ENCODE results near the gene GLRA3. TPM values are rescaled to one million over a fixed set of nuclear protein-coding genes. Genes with fewer than 3 reads are reported as not detected.

The GLRA3 gene
- total and polyA plus RNA-seq, 8 donors, result 0.04 to 0.49 (median 0.12) TPM

- intact Hi-C loops (cut with DNase I), result no loop called here
- ATAC-seq (no peak), FAIRE-seq (no peak), DNase-seq (no peak)
- 76 to 77% methylated on average over 1 of the region's 1 CpG for WGBS, 2 donors
- H3K27ac ChIP-seq, result no peak overlapping the region
- TF ChIP-seq CTCF (IDR thresholded peaks at IDR 0.05), result no peak
- H3K27me3 ChIP-seq, result no peaks in the 10 kb centered on the region
- no peak overlapping the region for H3K4me3 ChIP-seq
- H3K9me3 ChIP-seq, result no peaks in the 10 kb centered on the region
- no peaks in the 10 kb centered on the region for H3K4me1 ChIP-seq
- H3K36me3 ChIP-seq, result no peaks in the 10 kb centered on the region
Measured at GRCh38 chr4:174607792-174608191, 221.3 kb downstream of the GLRA3 start.

GRCh38 chr4:174604198-174604597 is 224.8 kb downstream of the GLRA3 start:
- 24 to 28% methylated on average over 4 of the region's 4 CpGs for WGBS, 2 donors
- intact Hi-C loops (cut with DNase I), result no loop called here
- H3K4me3 ChIP-seq, result no peak overlapping the region
- no peaks in the 10 kb centered on the region for H3K36me3 ChIP-seq
- ATAC-seq (peak; percentile 74 to 93 (median 89)), DNase-seq (no peak), FAIRE-seq (no peak)
- H3K27me3 ChIP-seq, result no peaks in the 10 kb centered on the region
- H3K9me3 ChIP-seq, result no peaks in the 10 kb centered on the region
- TF ChIP-seq CTCF (IDR thresholded peaks at IDR 0.05), result no peak
- H3K27ac ChIP-seq, result no peak overlapping the region
- H3K4me1 ChIP-seq, result no peaks in the 10 kb centered on the region

GRCh38 chr4:174600391-174600790 is 228.7 kb downstream of the GLRA3 start:
- Histone ChIP-seq H3K4me3 (no peak overlapping the region), H3K4me1 (no peaks in the 10 kb centered on the region), H3K27me3 (no peaks in the 10 kb centered on the region), H3K9me3 (no peaks in the 10 kb centered on the region), H3K27ac (no peak overlapping the region), H3K36me3 (no peaks in the 10 kb centered on the region)
- WGBS, 2 donors, result 83 to 86% methylated on average over 1 of the region's 1 CpG
- no peak for DNase-seq
- ATAC-seq, result no peak
- no peak for FAIRE-seq
- TF ChIP-seq CTCF (IDR thresholded peaks at IDR 0.05), result no peak
- intact Hi-C loops (cut with DNase I), result no loop called here

DNA sequence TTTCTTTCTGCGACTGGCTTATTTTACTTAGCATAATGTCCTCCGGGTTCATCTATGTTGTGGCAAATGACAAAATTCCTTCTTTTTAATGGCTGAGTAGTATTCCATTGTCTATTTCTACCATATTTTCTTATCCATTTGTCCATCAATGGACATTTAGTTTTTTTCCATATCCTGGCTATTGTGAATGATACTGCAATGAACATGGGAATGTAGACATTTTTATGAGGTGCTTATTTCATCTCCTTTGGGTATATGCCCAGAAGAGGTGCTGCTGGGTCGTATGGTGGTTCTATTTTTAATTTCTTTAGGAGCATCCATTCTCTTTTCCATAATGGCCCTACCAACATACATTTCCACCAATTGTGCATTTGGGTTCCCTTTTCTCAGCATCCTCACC is 230.2 kb downstream of the GLRA3 start:
- ATAC-seq, result no peak
- TF ChIP-seq CTCF (IDR thresholded peaks at IDR 0.05), result no peak
- FAIRE-seq, result no peak
- H3K4me3 ChIP-seq, result no peak overlapping the region
- H3K9me3 ChIP-seq, result no peaks in the 10 kb centered on the region
- intact Hi-C loops (cut with DNase I), result no loop called here
- H3K36me3 ChIP-seq, result no peaks in the 10 kb centered on the region
- 71 to 76% methylated on average over 3 of the region's 3 CpGs for WGBS, 2 donors
- H3K27me3 ChIP-seq, result no peaks in the 10 kb centered on the region
- H3K4me1 ChIP-seq, result no peaks in the 10 kb centered on the region
- H3K27ac ChIP-seq, result no peak overlapping the region
- DNase-seq, result no peak

GRCh38 chr4:174596513-174596912 is 232.5 kb downstream of the GLRA3 start:
- Histone ChIP-seq H3K9me3 (no peaks in the 10 kb centered on the region), H3K27me3 (no peaks in the 10 kb centered on the region), H3K36me3 (no peaks in the 10 kb centered on the region), H3K27ac (no peak overlapping the region), H3K4me3 (no peak overlapping the region), H3K4me1 (no peaks in the 10 kb centered on the region)
- intact Hi-C loops (cut with DNase I), result no loop called here
- DNase-seq (no peak), FAIRE-seq (no peak), ATAC-seq (no peak)
- no peak for TF ChIP-seq CTCF (IDR thresholded peaks at IDR 0.05)
- WGBS, 2 donors, result 52 to 84% methylated on average over 1 of the region's 1 CpG
